Esophagus squamous epithelium (tissue), 4 donors: ENCODE results near the gene HOXB6.

ENCODE experiments used
- CTCF ChIP-seq, 6 experiments: fragments of 450-650 bp in 4 of 6; fragments of 200-600 bp in 2 of 6; sonication (generic) in 2 of 6; IDR thresholded peaks; one replicate each; pipeline ENCODE4 v1.5.1; 2016 to 2019; ENCODE audit warnings: antibody characterized with exemption in 6 of 6, mild to moderate bottlenecking in 4 of 6, moderate library complexity in 4 of 6
- POLR2A ChIP-seq, 4 donors: fragments of 450-650 bp; IDR thresholded peaks; one replicate each; pipeline ENCODE4 v1.6.1; 2017; ENCODE audit warnings: antibody characterized with exemption in 4 of 4, mild to moderate bottlenecking in 4 of 4, moderate library complexity in 3 of 4

- no peak for TF ChIP-seq POLR2A (IDR thresholded peaks at IDR 0.05)
- TF ChIP-seq CTCF (IDR thresholded peaks at IDR 0.05), result no peak
Observed at GRCh38 chr17:48624118-48624517, 19.3 kb upstream of the HOXB6 start.
